OCI-LY7 (cell line): Measurements from ENCODE around the gene DNA2. TPM values are rescaled to one million over a fixed set of nuclear protein-coding genes. Genes with fewer than 3 reads are reported as not detected.

Experiments used
- BruUV-seq: library from RNA; stranded (reverse); fragments of 400-500 nt; replicated peaks from 2 replicates; lab custom pipeline; 2021; lab: Mats Ljungman, UMichigan
- CTCF ChIA-PET: fragments of 300-600 bp; sonication (Branson Sonifier 250); formaldehyde crosslinking; loops from one replicate; lab custom pipeline; 2022; ENCODE audit warnings: antibody characterized with exemption; ENCODE audit not compliant: unreplicated experiment; lab: Charles Lee
- POLR2A ChIA-PET: fragments of 300-600 bp; sonication (Branson Sonifier 250); formaldehyde crosslinking; loops from one replicate; lab custom pipeline; 2022; ENCODE audit warnings: antibody characterized with exemption; lab: Charles Lee
- DNase-seq: peaks from one replicate; pipeline ENCODE4 v3.0.0-alpha.2; 2015; ENCODE audit warnings: low spot score
- H2AFZ ChIP-seq: fragments of 200-600 bp; sonication (generic), shearing (Covaris generic); 2 replicates; pipeline ENCODE4 v1.6.1; 2014; ENCODE audit warnings: mild to moderate bottlenecking, antibody characterized with exemption, low read length, moderate library complexity
- H3K27ac ChIP-seq: fragments of 200-600 bp; sonication (generic); 2 replicates; pipeline ENCODE4 v1.5.1; 2014; ENCODE audit warnings: mixed run types, low read depth, mild to moderate bottlenecking, moderate library complexity, low read length, inconsistent platforms; ENCODE audit not compliant: poor library complexity, severe bottlenecking
- H3K36me3 ChIP-seq: fragments of 200-600 bp; sonication (generic); 2 replicates; pipeline ENCODE4 v1.6.1; 2014; ENCODE audit warnings: mild to moderate bottlenecking, antibody characterized with exemption, low read length, moderate library complexity, mixed read lengths; ENCODE audit not compliant: insufficient read depth
- H3K4me1 ChIP-seq: fragments of 200-600 bp; sonication (generic); 2 replicates; pipeline ENCODE4 v1.5.1; 2014; ENCODE audit warnings: mild to moderate bottlenecking, low read length; ENCODE audit not compliant: insufficient read depth, poor library complexity, severe bottlenecking
- H3K4me2 ChIP-seq: fragments of 200-600 bp; sonication (generic); 2 replicates; pipeline ENCODE4 v1.6.1; 2014; ENCODE audit warnings: mild to moderate bottlenecking, low read length
- H3K4me3 ChIP-seq: fragments of 200-600 bp; sonication (generic); 2 replicates; pipeline ENCODE4 v1.5.1; 2014; ENCODE audit warnings: mild to moderate bottlenecking, low read depth, low read length; ENCODE audit not compliant: poor library complexity, severe bottlenecking
- H3K79me2 ChIP-seq: fragments of 200-600 bp; sonication (generic); 2 replicates; pipeline ENCODE4 v1.6.1; 2016; ENCODE audit warnings: low read depth, mild to moderate bottlenecking, low read length, moderate library complexity, mixed read lengths; ENCODE audit not compliant: insufficient read depth
- H3K9me2 ChIP-seq: fragments of 200-600 bp; sonication (generic); 2 replicates; pipeline ENCODE4 v1.6.1; 2016; ENCODE audit warnings: mild to moderate bottlenecking, low read length, mixed read lengths; ENCODE audit not compliant: insufficient read depth
- H3K9me3 ChIP-seq: fragments of 200-600 bp; sonication (generic); 2 replicates; pipeline ENCODE4 v1.6.1; 2014; ENCODE audit warnings: mild to moderate bottlenecking, mixed run types, low read length, mixed read lengths
- H4K20me1 ChIP-seq: fragments of 200-600 bp; sonication (generic); 2 replicates; pipeline ENCODE4 v1.6.1; 2014; ENCODE audit warnings: mild to moderate bottlenecking, antibody characterized with exemption, low read length, moderate library complexity, mixed read lengths; ENCODE audit not compliant: insufficient read depth
- EZH2phosphoT487 ChIP-seq: fragments of 200-600 bp; sonication (generic); IDR thresholded peaks from 2 replicates; pipeline ENCODE4 v1.6.1; 2018; ENCODE audit warnings: low read depth, borderline replicate concordance, mild to moderate bottlenecking, mixed run types, antibody characterized with exemption, low read length, moderate library complexity, mixed read lengths
- intact Hi-C: fragments of 100-400 bp; cut with micrococcal nuclease; formaldehyde crosslinking; loops from one replicate; pipeline ENCODE4 v1.10.0; 2022; ENCODE audit not compliant: unreplicated experiment
- small RNA-seq: library from RNA; depleted of rRNA; stranded (forward); fragments of <200 nt; gene quantifications from one replicate; pipeline ENCODE3, GENCODE V24; 2014
- total RNA-seq, 2 experiments: library from RNA; depleted of rRNA in 1 of 2; stranded (reverse); fragments of >200 nt in 1 of 2; shearing (Covaris generic) in 1 of 2; gene quantifications; 2 replicates each; pipeline ENCODE4 v1.2.3, GENCODE V29; 2014 to 2022
- TF ChIP-seq, protein P1 (sequence below): fragments of 200-600 bp; sonication (generic); conservative IDR thresholded peaks from 2 replicates; pipeline ENCODE4 v1.5.1; 2014; ENCODE audit warnings: mild to moderate bottlenecking, antibody characterized with exemption, low read length, moderate library complexity, mixed read lengths

Gene DNA2
- total RNA-seq, 2 experiments from 2014 or later: 42.1 to 51.2 TPM

DNA sequence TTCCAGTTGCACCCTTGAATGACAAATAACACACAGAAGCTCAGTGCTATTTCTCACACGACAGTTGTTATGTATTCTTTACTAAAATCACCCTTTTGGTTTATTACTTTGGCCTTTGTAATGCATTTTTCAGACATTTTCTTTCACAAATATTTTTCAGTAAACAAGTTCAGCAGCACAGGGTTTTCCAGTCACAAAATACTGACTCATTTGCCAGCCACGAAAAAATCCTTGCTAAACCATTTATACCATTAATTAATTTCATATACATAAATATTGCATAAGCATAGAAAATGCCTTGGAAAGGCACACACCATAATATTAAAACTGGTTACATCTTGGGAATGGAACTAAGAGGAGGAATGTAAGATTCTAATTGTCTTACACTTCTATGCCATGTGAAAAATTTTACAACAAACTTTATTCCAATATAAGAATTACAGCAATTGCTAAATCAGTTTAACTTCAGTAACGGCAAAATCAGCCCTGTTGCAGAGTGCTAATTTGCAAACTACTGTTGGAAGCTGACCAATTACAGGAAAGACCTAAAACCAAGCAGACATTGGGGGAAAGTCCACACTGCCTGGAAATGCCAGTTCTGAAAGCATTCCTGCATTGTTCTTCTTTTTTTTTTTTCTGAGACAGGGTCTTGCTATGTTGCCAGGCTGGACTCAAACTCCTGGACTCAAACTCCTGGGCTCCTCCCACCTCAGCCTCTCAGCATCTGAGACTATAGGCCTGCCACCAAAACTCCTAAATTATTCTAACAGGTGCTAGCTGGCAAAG, 107.5 kb downstream of the DNA2 start:
- peaks cover 12% of the 10 kb centered on the region for H3K4me1 ChIP-seq
- H3K4me2 ChIP-seq: no peak overlapping the region
- DNase-seq: no peak
- ChIA-PET POLR2A (interaction anchor here (0.6 to 2.7 kb wide), 3 partner anchors 10 to 449 kb away, joined by 3 to 11 read pairs (median 3); no protein-coding TSS in a partner anchor), CTCF (no interaction called here)
- BruUV-seq: no TSS peak
- H4K20me1 ChIP-seq: no peaks in the 10 kb centered on the region
- intact Hi-C loops: no loop called here
- H3K36me3 ChIP-seq: peaks cover 5% of the 10 kb centered on the region
- H3K4me3 ChIP-seq: no peak overlapping the region
- H2AFZ ChIP-seq: no peak overlapping the region
- no peaks in the 10 kb centered on the region for H3K9me3 ChIP-seq
- TF ChIP-seq, protein P1, sequence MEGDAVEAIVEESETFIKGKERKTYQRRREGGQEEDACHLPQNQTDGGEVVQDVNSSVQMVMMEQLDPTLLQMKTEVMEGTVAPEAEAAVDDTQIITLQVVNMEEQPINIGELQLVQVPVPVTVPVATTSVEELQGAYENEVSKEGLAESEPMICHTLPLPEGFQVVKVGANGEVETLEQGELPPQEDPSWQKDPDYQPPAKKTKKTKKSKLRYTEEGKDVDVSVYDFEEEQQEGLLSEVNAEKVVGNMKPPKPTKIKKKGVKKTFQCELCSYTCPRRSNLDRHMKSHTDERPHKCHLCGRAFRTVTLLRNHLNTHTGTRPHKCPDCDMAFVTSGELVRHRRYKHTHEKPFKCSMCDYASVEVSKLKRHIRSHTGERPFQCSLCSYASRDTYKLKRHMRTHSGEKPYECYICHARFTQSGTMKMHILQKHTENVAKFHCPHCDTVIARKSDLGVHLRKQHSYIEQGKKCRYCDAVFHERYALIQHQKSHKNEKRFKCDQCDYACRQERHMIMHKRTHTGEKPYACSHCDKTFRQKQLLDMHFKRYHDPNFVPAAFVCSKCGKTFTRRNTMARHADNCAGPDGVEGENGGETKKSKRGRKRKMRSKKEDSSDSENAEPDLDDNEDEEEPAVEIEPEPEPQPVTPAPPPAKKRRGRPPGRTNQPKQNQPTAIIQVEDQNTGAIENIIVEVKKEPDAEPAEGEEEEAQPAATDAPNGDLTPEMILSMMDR: no peak
- no peak for TF ChIP-seq EZH2phosphoT487
- no peaks in the 10 kb centered on the region for H3K9me2 ChIP-seq
- no peak overlapping the region for H3K27ac ChIP-seq
- no peaks in the 10 kb centered on the region for H3K79me2 ChIP-seq

Small RNAs within 50 kb of the gene (small RNA-seq; reads per million reads assigned to genes)
- gene RF00019 (not detected), gene RNA5SP319 (0.16 reads per million)

Other genes starting within 250 kb of the DNA2 start
- gene ATOH7, start 239.9 kb downstream of the DNA2 start, total RNA-seq (2014; rRNA removed; shearing (Covaris generic)): 0.57 and 2.4 TPM in 2 replicates
- 0.21 TPM in 1 of 2 replicates, not detected in the other for gene ATOH7, start 239.9 kb downstream of the DNA2 start, total RNA-seq (2022)
- 30.8 and 69.2 TPM in 2 replicates for gene HNRNPH3, start 139.9 kb downstream of the DNA2 start, total RNA-seq (2014; rRNA removed; shearing (Covaris generic))
- gene HNRNPH3, start 139.9 kb downstream of the DNA2 start, total RNA-seq (2022): 241 and 261 TPM in 2 replicates
- 2.5 and 3.1 TPM in 2 replicates for gene PBLD, start 139.0 kb downstream of the DNA2 start, total RNA-seq (2014; rRNA removed; shearing (Covaris generic))
- gene PBLD, start 139.0 kb downstream of the DNA2 start, total RNA-seq (2022): 5.9 and 8.0 TPM in 2 replicates
- 16.6 and 17.4 TPM in 2 replicates for gene RUFY2, start 64.7 kb downstream of the DNA2 start, total RNA-seq (2014; rRNA removed; shearing (Covaris generic))
- 16.3 and 23.0 TPM in 2 replicates for gene RUFY2, start 64.7 kb downstream of the DNA2 start, total RNA-seq (2022)
- gene SLC25A16, start 55.5 kb upstream of the DNA2 start, total RNA-seq (2014; rRNA removed; shearing (Covaris generic)): 7.1 and 15.4 TPM in 2 replicates
- 20.9 and 25.7 TPM in 2 replicates for gene SLC25A16, start 55.5 kb upstream of the DNA2 start, total RNA-seq (2022)
- gene TET1, start 88.4 kb upstream of the DNA2 start, total RNA-seq (2014; rRNA removed; shearing (Covaris generic)): 3.0 and 3.3 TPM in 2 replicates
- 3.4 and 3.8 TPM in 2 replicates for gene TET1, start 88.4 kb upstream of the DNA2 start, total RNA-seq (2022)
- gene CCAR1, start 249.3 kb upstream of the DNA2 start, total RNA-seq (2014; rRNA removed; shearing (Covaris generic)): 66.3 and 66.4 TPM in 2 replicates
- gene CCAR1, start 249.3 kb upstream of the DNA2 start, total RNA-seq (2022): 120 and 126 TPM in 2 replicates